Measurements from ENCODE around the gene NDUFV1. TPM values are rescaled to one million over a fixed set of nuclear protein-coding genes. Genes with fewer than 3 reads are reported as not detected.
"Not testable (repeated sequence)": the region's sequence is repeated elsewhere in the genome, so short reads cannot be mapped to it uniquely, and the experiment has no call there.

NDUFV1 gene
- total and polyA plus RNA-seq, 2 experiments from 2014 or later = 136 to 168 TPM

DNA sequence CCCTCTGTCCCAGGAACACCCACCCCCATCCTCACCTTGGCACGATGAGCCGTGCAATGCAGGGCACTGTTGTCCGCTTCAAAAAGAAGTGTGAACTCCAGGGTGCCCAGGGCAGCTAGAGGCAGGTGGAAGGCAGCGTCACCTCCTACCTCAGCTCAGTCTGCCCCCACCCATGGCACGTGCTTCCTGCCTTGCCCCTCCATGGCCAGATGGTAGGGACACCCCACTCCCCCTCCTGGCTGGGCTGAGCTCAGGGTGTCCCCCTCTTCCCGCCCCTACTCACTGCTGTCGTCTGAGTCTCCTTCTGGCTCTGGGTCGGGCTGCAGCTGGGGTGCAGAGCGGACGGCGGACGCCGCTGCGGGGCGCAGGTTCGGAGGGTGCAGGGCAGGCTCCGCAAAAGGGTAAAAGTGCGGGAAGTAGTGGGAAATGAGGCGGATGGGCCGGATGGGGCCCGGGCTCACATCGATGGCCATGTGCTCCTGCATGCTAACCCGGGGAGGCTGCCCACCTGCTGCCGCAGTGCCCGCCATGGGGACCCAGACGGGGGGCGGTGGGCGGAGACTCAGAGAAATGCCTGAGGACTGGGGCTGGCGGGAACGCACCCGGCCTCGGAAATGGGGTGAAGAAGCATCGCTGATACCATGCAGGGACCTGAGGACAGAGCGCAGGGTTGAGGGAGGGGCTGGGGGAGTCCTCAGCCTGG is 9.1 kb downstream of the NDUFV1 start:
- no peak for DNase-seq
- H3F3A ChIP-seq (ENCODE audit: insufficient read depth) = no peaks in the 10 kb centered on the region
- 6 to 7% methylated on average over 29 to 34 of the region's 34 CpGs for WGBS, 2 experiments (ENCODE audit: low coverage in 1 of 2, low lambda C conversion rate in 2 of 2, missing lambda C conversion rate in 2 of 2)
- no peaks in the 10 kb centered on the region for H3K36me3 ChIP-seq (ENCODE audit: low read depth)
- no peak overlapping the region for H3K4me3 ChIP-seq
- H3K4me1 ChIP-seq (ENCODE audit: insufficient read depth) = no peaks in the 10 kb centered on the region
- H3K9me2 ChIP-seq (ENCODE audit: insufficient read depth) = no peaks in the 10 kb centered on the region
- no peak overlapping the region for H3K27ac ChIP-seq
- H3K27me3 ChIP-seq (replicated peaks; ENCODE audit: insufficient read depth) = peaks cover 22% of the 10 kb centered on the region
- TF ChIP-seq EZH2phosphoT487 (IDR thresholded peaks at IDR 0.05; ENCODE audit: insufficient read depth, low read depth) (no peak), EZH2 (IDR thresholded peaks at IDR 0.05; ENCODE audit: insufficient read depth, poor library complexity, severe bottlenecking) (no peak)
- no peak overlapping the region for H3K4me2 ChIP-seq (ENCODE audit: unreplicated experiment)
- H3K79me2 ChIP-seq (ENCODE audit: insufficient read depth) = no peaks in the 10 kb centered on the region
- H4K20me1 ChIP-seq (ENCODE audit: insufficient read depth) = no peaks in the 10 kb centered on the region
- H3K9me3 ChIP-seq (ENCODE audit: low read depth) = no peaks in the 10 kb centered on the region
- in situ Hi-C loops (cut with MboI) = no loop called here
- H2AFZ ChIP-seq = no peak overlapping the region
- no peak overlapping the region for H3K9ac ChIP-seq

DNA sequence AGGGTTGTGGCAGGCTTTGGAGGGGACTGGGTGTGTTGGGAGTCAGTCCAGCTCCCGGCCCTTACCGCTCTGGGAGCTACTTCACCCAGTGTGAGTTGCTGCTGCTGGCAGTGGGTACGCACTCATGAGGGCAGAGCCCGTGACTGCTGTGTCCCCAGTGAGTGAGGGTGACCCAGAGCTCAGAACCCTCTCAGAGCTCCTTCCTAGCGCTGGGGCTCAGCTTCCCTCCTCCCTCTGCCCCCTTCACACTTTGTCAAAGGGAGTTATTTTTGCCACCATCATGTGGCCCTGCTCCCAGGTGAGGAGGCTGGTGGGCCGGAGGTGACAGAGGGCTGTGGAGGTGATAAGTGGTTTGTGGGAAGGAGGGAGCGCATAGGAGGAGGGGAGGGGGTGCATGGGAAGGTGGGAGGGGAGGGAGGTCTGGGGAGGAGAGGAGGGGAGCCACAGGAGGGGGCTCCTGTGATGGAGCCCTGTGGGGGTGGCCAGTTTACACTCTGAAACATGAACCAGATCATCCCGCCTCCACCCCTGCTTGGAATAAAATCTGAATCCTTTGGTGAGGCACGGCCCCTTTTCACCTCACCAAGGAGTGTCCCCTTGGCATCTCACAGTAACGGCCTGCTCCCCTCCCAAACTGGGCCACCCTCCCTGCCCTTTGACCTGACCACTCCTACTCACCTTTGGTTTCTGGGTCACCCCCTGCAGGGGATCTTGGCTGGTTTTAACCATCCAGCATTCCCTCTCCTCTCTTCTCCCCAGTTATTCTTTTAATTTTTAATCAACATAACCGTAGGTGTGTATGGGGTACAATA is 9.9 kb downstream of the NDUFV1 start:
- Histone ChIP-seq H3K27me3 (replicated peaks; ENCODE audit: insufficient read depth) (peaks cover 22% of the 10 kb centered on the region), H4K20me1 (ENCODE audit: insufficient read depth) (no peaks in the 10 kb centered on the region), H3K9ac (no peak overlapping the region), H3K4me3 (no peak overlapping the region), H3K27ac (no peak overlapping the region), H3K9me2 (ENCODE audit: insufficient read depth) (no peaks in the 10 kb centered on the region), H2AFZ (no peak overlapping the region), H3K79me2 (ENCODE audit: insufficient read depth) (no peaks in the 10 kb centered on the region), H3F3A (ENCODE audit: insufficient read depth) (no peaks in the 10 kb centered on the region), H3K9me3 (ENCODE audit: low read depth) (no peaks in the 10 kb centered on the region), H3K4me2 (ENCODE audit: unreplicated experiment) (no peak overlapping the region), H3K36me3 (ENCODE audit: low read depth) (no peaks in the 10 kb centered on the region), H3K4me1 (ENCODE audit: insufficient read depth) (no peaks in the 10 kb centered on the region)
- no peak for DNase-seq
- in situ Hi-C loops (cut with MboI) = no loop called here
- 16 to 17% methylated on average over 7 to 11 of the region's 11 CpGs for WGBS, 2 experiments (ENCODE audit: low coverage in 1 of 2, low lambda C conversion rate in 2 of 2, missing lambda C conversion rate in 2 of 2)
- no peak for TF ChIP-seq EZH2phosphoT487 (IDR thresholded peaks at IDR 0.05; ENCODE audit: insufficient read depth, low read depth)
- no peak for TF ChIP-seq EZH2 (IDR thresholded peaks at IDR 0.05; ENCODE audit: insufficient read depth, poor library complexity, severe bottlenecking)

DNA sequence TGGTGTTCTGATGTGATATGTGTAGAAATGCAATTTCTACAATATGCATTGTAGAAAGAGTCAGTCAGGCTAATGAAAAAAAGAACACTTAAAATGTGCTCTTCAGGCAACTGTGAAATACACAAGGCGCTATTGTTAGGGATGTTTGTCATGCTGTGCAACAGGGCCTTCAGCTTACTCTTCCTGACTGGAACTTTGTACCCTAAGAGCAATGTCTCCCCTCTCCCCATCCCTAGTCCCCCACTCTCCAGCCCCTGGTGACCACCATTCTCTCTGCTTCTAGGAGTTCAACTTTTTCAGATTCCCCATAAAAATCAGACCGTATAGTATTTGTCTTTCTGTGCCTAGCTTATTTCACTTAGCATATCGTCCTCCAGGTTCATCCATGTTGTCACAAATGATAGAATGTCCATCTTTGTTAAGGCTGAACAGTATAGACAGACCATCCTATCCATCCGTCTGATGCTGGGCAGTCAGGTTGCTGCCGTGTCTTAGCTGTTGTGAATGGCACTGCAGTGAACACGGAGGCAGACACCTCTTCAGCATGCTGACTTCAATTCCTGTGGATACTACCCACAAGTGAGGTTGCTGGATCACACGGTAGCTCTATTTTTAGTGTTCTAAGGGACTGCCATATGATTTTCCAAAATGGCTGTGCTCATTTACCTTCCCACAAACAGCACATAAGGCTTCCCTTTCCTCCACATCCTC is 10.7 kb downstream of the NDUFV1 start:
- Histone ChIP-seq H3K9ac (no peak overlapping the region), H3K36me3 (ENCODE audit: low read depth) (no peaks in the 10 kb centered on the region), H3K4me1 (ENCODE audit: insufficient read depth) (no peaks in the 10 kb centered on the region), H3K9me3 (ENCODE audit: low read depth) (no peaks in the 10 kb centered on the region), H3K9me2 (ENCODE audit: insufficient read depth) (no peaks in the 10 kb centered on the region), H3K4me3 (no peak overlapping the region), H2AFZ (no peak overlapping the region), H3K4me2 (ENCODE audit: unreplicated experiment) (no peak overlapping the region), H3K27ac (no peak overlapping the region), H4K20me1 (ENCODE audit: insufficient read depth) (no peaks in the 10 kb centered on the region), H3F3A (ENCODE audit: insufficient read depth) (no peaks in the 10 kb centered on the region), H3K27me3 (replicated peaks; ENCODE audit: insufficient read depth) (peaks cover 22% of the 10 kb centered on the region), H3K79me2 (ENCODE audit: insufficient read depth) (no peaks in the 10 kb centered on the region)
- 56 to 63% methylated on average over 7 of the region's 7 CpGs for WGBS, 2 experiments (ENCODE audit: low coverage in 1 of 2, low lambda C conversion rate in 2 of 2, missing lambda C conversion rate in 2 of 2)
- in situ Hi-C loops (cut with MboI) = no loop called here
- TF ChIP-seq EZH2 (IDR thresholded peaks at IDR 0.05; ENCODE audit: insufficient read depth, poor library complexity, severe bottlenecking) (no peak), EZH2phosphoT487 (IDR thresholded peaks at IDR 0.05; ENCODE audit: insufficient read depth, low read depth) (no peak)
- no peak for DNase-seq

DNA sequence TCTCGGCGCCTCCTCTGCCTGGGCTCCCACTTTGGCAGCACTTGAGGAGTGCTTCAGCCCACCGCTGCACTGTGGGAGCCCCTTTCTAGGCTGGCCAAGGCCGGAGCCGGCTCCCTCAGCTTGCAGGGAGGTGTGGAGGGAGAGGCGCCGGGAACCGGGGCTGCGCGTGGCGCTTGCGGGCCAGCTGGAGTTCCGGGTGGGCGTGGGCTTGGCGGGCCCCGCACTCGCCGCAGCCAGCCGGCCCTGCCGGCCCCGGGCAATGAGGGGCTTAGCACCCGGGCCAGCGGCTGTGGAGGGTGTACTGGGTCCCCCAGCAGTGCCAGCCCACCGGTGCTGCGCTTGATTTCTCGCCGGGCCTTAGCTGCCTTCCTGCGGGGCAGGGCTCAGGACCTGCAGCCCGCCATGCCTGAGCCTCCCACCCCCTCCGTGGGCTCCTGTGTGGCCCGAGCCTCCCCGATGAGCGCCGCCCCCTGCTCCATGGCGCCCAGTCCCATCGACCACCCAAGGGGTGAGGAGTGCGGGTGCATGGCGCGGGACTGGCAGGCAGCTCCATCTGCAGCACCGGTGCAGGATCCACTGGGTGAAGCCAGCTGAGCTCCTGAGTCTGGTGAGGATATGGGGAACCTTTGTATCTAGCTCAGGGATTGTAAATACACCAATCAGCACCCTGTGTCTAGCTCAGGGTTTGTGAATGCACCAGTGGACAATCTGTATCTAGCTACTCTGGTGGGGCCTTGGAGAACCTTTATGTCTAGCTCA is 12.3 kb downstream of the NDUFV1 start:
- in situ Hi-C loops (cut with MboI); H3K27ac ChIP-seq; H3K9ac ChIP-seq; H3K4me2 ChIP-seq (ENCODE audit: unreplicated experiment); H3K4me1 ChIP-seq (ENCODE audit: insufficient read depth); H2AFZ ChIP-seq; DNase-seq; H3F3A ChIP-seq (ENCODE audit: insufficient read depth); H3K9me3 ChIP-seq (ENCODE audit: low read depth); H4K20me1 ChIP-seq (ENCODE audit: insufficient read depth); H3K36me3 ChIP-seq (ENCODE audit: low read depth); H3K79me2 ChIP-seq (ENCODE audit: insufficient read depth); H3K9me2 ChIP-seq (ENCODE audit: insufficient read depth); H3K4me3 ChIP-seq: not testable (repeated sequence)
- peaks cover 22% of the 10 kb centered on the region for H3K27me3 ChIP-seq (replicated peaks; ENCODE audit: insufficient read depth)
- 80 to 83% methylated on average over 31 to 40 of the region's 40 CpGs for WGBS, 2 experiments (ENCODE audit: low coverage in 1 of 2, low lambda C conversion rate in 2 of 2, missing lambda C conversion rate in 2 of 2)

DNA sequence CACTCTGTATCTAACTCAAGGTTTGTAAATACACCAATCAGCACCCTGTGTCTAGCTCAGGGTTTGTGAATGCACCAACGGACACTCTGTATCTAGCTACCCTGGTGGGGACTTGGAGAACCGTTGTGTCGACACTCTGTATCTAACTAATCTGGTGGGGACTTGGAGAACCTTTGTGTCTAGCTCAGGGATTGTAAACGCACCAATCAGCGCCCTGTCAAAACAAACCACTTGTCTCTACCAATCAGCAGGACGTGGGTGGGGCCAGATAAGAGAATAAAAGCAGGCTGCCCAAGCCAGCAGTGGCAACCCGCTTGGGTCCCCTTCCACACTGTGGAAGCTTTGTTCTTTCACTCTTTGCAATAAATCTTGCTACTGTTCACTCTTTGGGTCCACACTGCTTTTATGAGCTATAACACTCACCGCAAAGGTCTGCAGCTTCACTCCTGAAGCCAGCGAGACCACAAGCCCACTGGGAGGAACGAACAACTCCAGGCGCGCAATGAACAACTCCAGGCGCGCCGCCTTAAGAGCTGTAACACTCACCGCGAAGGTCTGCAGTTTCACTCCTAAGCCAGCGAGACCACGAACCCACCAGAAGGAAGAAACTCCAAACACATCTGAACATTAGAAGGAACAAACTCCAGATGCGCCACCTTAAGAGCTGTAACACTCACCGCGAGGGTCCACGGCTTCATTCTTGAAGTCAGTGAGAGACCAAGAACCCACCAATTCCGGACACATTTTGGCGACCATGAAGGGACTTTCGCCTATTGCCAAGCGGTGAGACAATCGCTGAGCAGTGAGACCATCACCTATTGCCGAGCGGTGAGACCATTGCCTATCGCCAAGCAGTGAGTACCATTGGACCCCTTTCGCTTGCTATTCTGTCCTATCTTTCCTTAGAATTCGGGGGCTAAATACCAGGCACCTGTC is 13.2 kb downstream of the NDUFV1 start:
- H3K9me2 ChIP-seq (ENCODE audit: insufficient read depth); H3K4me2 ChIP-seq (ENCODE audit: unreplicated experiment); H3F3A ChIP-seq (ENCODE audit: insufficient read depth); H3K9ac ChIP-seq; H4K20me1 ChIP-seq (ENCODE audit: insufficient read depth); H3K4me3 ChIP-seq; H3K79me2 ChIP-seq (ENCODE audit: insufficient read depth); DNase-seq; in situ Hi-C loops (cut with MboI); H3K4me1 ChIP-seq (ENCODE audit: insufficient read depth); H3K9me3 ChIP-seq (ENCODE audit: low read depth); H2AFZ ChIP-seq; H3K27ac ChIP-seq; H3K36me3 ChIP-seq (ENCODE audit: low read depth): not testable (repeated sequence)
- peaks cover 22% of the 10 kb centered on the region for H3K27me3 ChIP-seq (replicated peaks; ENCODE audit: insufficient read depth)
- 84 to 85% methylated on average over 33 of the region's 33 CpGs for WGBS, 2 experiments (ENCODE audit: low coverage in 1 of 2, low lambda C conversion rate in 2 of 2, missing lambda C conversion rate in 2 of 2)

Measured in GM23248 (cell line).